ENCODE results near the gene SMYD3.
"Not testable (repeated sequence)": the region's sequence is repeated elsewhere in the genome, so short reads cannot be mapped to it uniquely, and the experiment has no call there.

Gene SMYD3

GRCh38 chr1:246032984-246033383 lies 474.1 kb downstream of the SMYD3 start:
- H3K4me3 ChIP-seq (ENCODE audit: low read depth, low read length), result no peak overlapping the region
- no peak for TF ChIP-seq CTCF (IDR thresholded peaks at IDR 0.05; ENCODE audit: insufficient read depth, low read depth, low read length, missing control alignments)
- no peak for DNase-seq (ENCODE audit: low read depth)

DNA sequence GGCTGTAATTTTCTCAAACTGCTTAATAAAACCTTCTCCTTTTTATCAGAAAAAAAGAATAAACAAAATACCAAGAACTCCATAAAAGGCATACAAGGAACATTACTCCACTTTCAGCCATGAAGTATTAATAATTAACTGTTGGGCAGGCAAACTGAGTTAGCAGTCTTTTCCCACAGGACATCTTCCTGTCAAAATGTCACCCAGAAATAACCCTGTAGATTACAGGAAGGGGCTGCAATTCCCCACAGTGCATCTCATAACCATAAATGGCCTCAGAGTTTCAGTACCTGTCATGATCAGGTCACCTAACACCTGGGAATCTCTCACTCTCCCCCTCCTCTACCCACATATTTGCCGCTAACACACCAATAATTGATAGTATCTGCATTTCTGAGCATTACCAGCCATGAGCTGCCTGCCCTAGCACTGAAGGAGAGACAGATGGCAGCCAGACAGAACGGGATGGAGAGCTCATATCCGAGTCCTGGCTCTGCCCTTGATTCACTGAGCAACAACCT lies 475.0 kb downstream of the SMYD3 start:
- no peak for DNase-seq (ENCODE audit: low read depth)
- TF ChIP-seq CTCF (IDR thresholded peaks at IDR 0.05; ENCODE audit: insufficient read depth, low read depth, low read length, missing control alignments), result no peak
- no peak overlapping the region for H3K4me3 ChIP-seq (ENCODE audit: low read depth, low read length)

GRCh38 chr1:246029616-246030015 lies 477.5 kb downstream of the SMYD3 start:
- DNase-seq (ENCODE audit: low read depth), result no peak
- no peak for TF ChIP-seq CTCF (IDR thresholded peaks at IDR 0.05; ENCODE audit: insufficient read depth, low read depth, low read length, missing control alignments)
- H3K4me3 ChIP-seq (ENCODE audit: low read depth, low read length), result no peak overlapping the region

DNA sequence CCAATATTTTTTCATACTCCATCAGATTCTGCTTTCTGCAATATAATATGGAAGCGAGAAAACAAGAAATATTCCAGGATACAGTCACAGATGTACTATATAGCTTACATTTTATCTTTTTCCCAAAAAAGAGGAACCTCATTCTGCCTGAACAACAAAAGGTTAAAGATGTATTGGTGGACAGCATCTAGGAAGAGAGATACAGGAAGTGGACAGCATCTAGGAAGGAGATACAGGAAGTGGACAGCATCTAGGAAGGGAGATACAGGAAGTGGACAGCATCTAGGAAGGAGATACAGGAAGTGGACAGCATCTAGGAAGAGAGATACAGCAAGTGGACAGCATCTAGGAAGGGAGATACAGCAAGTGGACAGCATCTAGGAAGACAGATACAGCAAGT lies 483.0 kb downstream of the SMYD3 start:
- DNase-seq (ENCODE audit: low read depth); H3K4me3 ChIP-seq (ENCODE audit: low read depth, low read length): not testable (repeated sequence)

DNA sequence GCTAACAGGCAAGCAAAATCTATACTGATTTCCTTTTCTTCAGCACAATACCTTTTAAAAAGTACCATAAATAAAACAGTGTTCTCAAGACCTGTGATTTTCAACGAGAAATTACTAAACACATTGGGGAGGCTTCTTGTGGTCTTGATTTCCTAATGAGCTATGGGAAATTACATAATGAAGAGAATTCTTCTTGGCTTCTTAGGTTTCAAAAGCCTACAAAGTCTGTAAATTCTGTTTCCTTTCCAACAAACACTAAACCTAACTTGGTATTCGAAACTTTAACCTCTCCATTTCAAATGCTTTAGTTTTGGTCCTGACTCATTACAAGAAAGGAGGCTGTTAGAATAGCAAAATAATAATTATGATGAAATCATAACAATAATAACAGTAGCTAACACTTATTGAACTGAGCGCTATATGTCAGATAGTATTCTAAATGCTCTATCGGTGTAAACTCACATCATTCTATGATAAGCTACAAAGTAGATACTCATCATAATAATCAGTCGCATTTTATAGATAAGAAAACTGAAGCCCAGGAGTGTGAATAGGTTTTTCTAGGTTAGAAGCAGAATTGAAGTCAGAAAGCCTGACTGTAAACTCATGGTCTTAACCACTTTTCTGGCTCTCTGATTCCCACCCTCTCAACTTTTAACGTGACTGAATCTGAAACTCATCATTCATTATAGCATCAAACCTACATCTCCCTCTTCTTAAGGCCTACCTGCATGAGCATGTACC lies 486.7 kb downstream of the SMYD3 start:
- peak; percentile 64 for DNase-seq (ENCODE audit: low read depth)
- no peak for TF ChIP-seq CTCF (IDR thresholded peaks at IDR 0.05; ENCODE audit: insufficient read depth, low read depth, low read length, missing control alignments)
- H3K4me3 ChIP-seq (ENCODE audit: low read depth, low read length), result no peak overlapping the region

GRCh38 chr1:246018146-246018545 lies 488.9 kb downstream of the SMYD3 start:
- TF ChIP-seq CTCF (IDR thresholded peaks at IDR 0.05; ENCODE audit: insufficient read depth, low read depth, low read length, missing control alignments), result no peak

DNA sequence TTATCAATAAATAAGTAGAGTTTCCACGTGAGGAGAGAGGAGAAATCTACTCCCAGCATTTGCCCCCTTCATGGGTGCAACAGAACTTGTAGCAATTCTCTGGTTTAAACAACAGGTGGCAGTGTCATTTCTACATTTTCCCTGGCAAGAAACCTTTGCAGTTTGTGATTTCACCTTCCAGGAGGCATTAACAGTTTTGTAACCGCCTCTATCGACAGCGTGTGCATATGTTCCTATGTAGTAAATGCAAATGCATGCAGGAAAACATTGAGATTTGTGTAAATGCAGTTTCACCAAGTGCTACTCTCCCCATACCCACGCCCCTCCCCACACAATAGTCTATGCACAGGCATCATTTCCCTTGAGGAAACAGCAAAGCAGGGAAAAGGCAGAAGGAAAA lies 494.7 kb downstream of the SMYD3 start:
- peak; percentile 44 for TF ChIP-seq CTCF (IDR thresholded peaks at IDR 0.05; ENCODE audit: insufficient read depth, low read depth, low read length, missing control alignments)
- DNase-seq (ENCODE audit: low read depth), result peak; percentile 56
- no peak overlapping the region for H3K4me3 ChIP-seq (ENCODE audit: low read depth, low read length)

More at GRCh38 chr1:246018146-246018545, 488.9 kb downstream of the SMYD3 start:
- DNase-seq (ENCODE audit: low read depth), result no peak
- no peak overlapping the region for H3K4me3 ChIP-seq (ENCODE audit: low read depth, low read length)
